ENCODE measurements around the gene LRRFIP1.

DNA sequence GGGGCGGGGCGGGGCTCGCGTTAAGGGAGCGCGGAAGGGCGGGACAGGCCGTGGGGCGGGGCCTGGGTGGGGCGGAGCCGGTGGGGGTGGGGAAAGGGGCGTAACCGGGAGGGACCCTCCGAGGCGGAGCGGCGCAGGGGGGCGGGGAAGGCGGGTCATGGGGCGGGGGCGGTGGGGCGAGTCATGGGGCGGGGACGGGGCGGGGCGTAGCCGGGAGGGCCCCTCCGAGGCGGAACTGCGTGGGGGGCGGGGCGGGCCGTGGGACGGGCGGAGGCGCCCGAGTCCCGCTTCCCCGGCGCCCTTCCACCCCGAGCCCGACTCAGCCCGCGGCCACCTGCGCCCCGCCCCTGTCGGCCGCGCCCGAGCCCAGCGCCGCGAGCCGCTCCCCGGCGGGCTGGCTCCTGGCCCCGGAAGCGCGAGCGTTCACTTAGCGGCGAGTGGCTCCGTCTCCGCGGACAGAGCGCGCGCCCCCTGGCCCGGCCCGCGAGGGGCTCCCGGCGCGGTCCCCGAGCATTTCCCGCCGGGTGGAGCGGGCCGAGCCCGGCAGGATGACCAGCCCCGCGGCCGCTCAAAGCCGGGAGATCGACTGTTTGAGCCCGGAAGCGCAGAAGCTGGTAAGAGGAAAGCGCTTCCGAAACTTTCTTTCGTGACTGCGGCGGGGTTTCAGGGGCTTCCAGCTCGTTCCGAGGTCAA is 64.7 kb downstream of the LRRFIP1 start:
- TF ChIP-seq CTCF (IDR thresholded peaks at IDR 0.05) (no peak), POLR2AphosphoS5 (IDR thresholded peaks at IDR 0.05) (peak; percentile 63 to 96 (median 91)), POLR2A (IDR thresholded peaks at IDR 0.05) (peak; percentile 89)
